HepG2 (cell line): Measurements from ENCODE around the gene NT5M. TPM values are rescaled to one million over a fixed set of nuclear protein-coding genes. Genes with fewer than 3 reads are reported as not detected.

Experiments used
- ATAC-seq: fragments of 200-7000 bp; cut with Tn5 transposase; 3 replicates; pipeline ENCODE4 v1.9.1; 2020; ENCODE audit warnings: mild to moderate bottlenecking, moderate library complexity
- BruUV-seq: library from RNA; stranded (reverse); fragments of 400-500 nt; replicated peaks from 2 replicates; lab custom pipeline; 2021; lab: Mats Ljungman, UMichigan
- CTCF ChIA-PET: fragments of 300-600 bp; formaldehyde crosslinking; extraction: SDS; loops from one replicate; lab custom pipeline; 2021; ENCODE audit warnings: low total read pairs, inconsistent platforms, low intra/inter-chr PET ratio; lab: Yijun Ruan, JAX
- POLR2A ChIA-PET: fragments of 350-600 bp; sonication (Branson Sonifier 250); formaldehyde crosslinking; loops from one replicate; lab custom pipeline; 2020; ENCODE audit warnings: antibody characterized with exemption, inconsistent platforms; lab: Yijun Ruan, JAX
- DNase-seq: peaks from one replicate; pipeline ENCODE4 v3.0.0-alpha.2; 2015; ENCODE audit warnings: low spot score
- FAIRE-seq: peaks from 3 replicates; lab custom pipeline; 2011; peaks lifted over from hg19 to GRCh38; lab: Jason Lieb, UNC
- H2AFZ ChIP-seq: one replicate; pipeline ENCODE4 v1.6.1; 2011; ENCODE audit warnings: low read length, inconsistent platforms
- H3K27ac ChIP-seq: fragments of 300-600 bp; 3 replicates; pipeline ENCODE4 v1.8.0; 2011; ENCODE audit warnings: mixed run types, mild to moderate bottlenecking, mixed read lengths, low read length, inconsistent platforms; ENCODE audit not compliant: insufficient read depth; ENCODE audit errors: extremely low read length
- H3K27me3 ChIP-seq, 2 experiments: fragments of 200-600 bp in 1 of 2; 2 replicates in 1 of 2; 3 replicates in 1 of 2; pipeline versions ENCODE4 v1.6.0 to v1.8.0; 2011; ENCODE audit warnings: low read length in 2 of 2, mild to moderate bottlenecking in 2 of 2, moderate library complexity in 2 of 2, inconsistent platforms in 1 of 2; ENCODE audit not compliant: insufficient read depth in 2 of 2, control insufficient read depth in 1 of 2
- H3K36me3 ChIP-seq, 2 experiments: fragments of 200-600 bp in 1 of 2; replicated peaks in 1 of 2; 2 replicates in 1 of 2; 3 replicates in 1 of 2; pipeline versions ENCODE4 v1.5.1 to v1.8.0; 2011; ENCODE audit warnings: low read length in 2 of 2, inconsistent platforms in 1 of 2; ENCODE audit not compliant: insufficient read depth in 2 of 2, control insufficient read depth in 1 of 2
- H3K4me1 ChIP-seq: 2 replicates; pipeline ENCODE4 v1.5.1; 2012; ENCODE audit warnings: low read length, inconsistent platforms; ENCODE audit not compliant: insufficient read depth
- H3K4me2 ChIP-seq: 2 replicates; pipeline ENCODE4 v1.6.0; 2011; ENCODE audit warnings: low read depth, low read length, inconsistent platforms
- H3K4me3 ChIP-seq, 3 experiments: fragments of 200-600 bp in 1 of 3; sonication (generic), shearing (Covaris generic) in 1 of 3; replicated peaks in 1 of 3; 2 replicates each; pipeline ENCODE4 v1.5.1; 2011 to 2016; ENCODE audit warnings: low read length in 3 of 3, inconsistent platforms in 2 of 3, low read depth in 2 of 3, mild to moderate bottlenecking in 2 of 3, control low read depth in 1 of 3, mixed read lengths in 1 of 3; ENCODE audit not compliant: insufficient read depth in 1 of 3
- H3K79me2 ChIP-seq: one replicate; pipeline ENCODE4 v1.6.1; 2011; ENCODE audit warnings: low read length, inconsistent platforms; ENCODE audit not compliant: insufficient read depth
- H3K9ac ChIP-seq: 2 replicates; pipeline ENCODE4 v1.6.0; 2011; ENCODE audit warnings: mild to moderate bottlenecking, low read depth, low read length, inconsistent platforms; ENCODE audit not compliant: insufficient read depth
- H3K9me3 ChIP-seq: 2 replicates; pipeline ENCODE4 v1.5.1; 2012; ENCODE audit warnings: mild to moderate bottlenecking, low read length
- H4K20me1 ChIP-seq: 2 replicates; pipeline ENCODE4 v1.6.0; 2011; ENCODE audit warnings: inconsistent platforms, mild to moderate bottlenecking, low read length, moderate library complexity; ENCODE audit not compliant: insufficient read depth
- HNRNPK ChIP-seq: fragments of 200-400 bp; formaldehyde crosslinking; IDR thresholded peaks from 2 replicates; pipeline ENCODE4 v1.6.1; 2018; ENCODE audit warnings: low read length, low read depth, moderate library complexity, mild to moderate bottlenecking; ENCODE audit not compliant: poor library complexity, severe bottlenecking
- JARID2 ChIP-seq: sonication (generic); formaldehyde crosslinking; IDR thresholded peaks from 2 replicates; pipeline ENCODE4 v1.8.1; 2023; ENCODE audit warnings: missing genetic modification reagents, inconsistent platforms; ENCODE audit not compliant: insufficient replicate concordance
- NCOR1 ChIP-seq: fragments of 200-600 bp; sonication (generic); IDR thresholded peaks from 2 replicates; pipeline ENCODE4 v1.7.0; 2017; ENCODE audit warnings: antibody characterized with exemption, low read length, borderline replicate concordance
- RARA ChIP-seq: IDR thresholded peaks from 2 replicates; pipeline ENCODE4 v1.6.1; 2016; ENCODE audit warnings: missing genetic modification reagents, missing compliant biosample characterization
- SNRNP70 ChIP-seq: fragments of 200-400 bp; formaldehyde crosslinking; IDR thresholded peaks from 2 replicates; pipeline ENCODE4 v1.6.1; 2017; ENCODE audit warnings: mild to moderate bottlenecking, low read depth, low read length, moderate library complexity
- SP140L ChIP-seq: sonication (generic); formaldehyde crosslinking; IDR thresholded peaks from 2 replicates; pipeline ENCODE4 v1.4.0; 2020; ENCODE audit warnings: missing genetic modification reagents, borderline replicate concordance
- SSRP1 ChIP-seq: IDR thresholded peaks from 2 replicates; pipeline ENCODE4 v1.6.1; 2016; ENCODE audit warnings: control low read depth
- ZEB1 ChIP-seq: IDR thresholded peaks from 2 replicates; pipeline ENCODE4 v1.6.1; 2012; ENCODE audit warnings: mild to moderate bottlenecking, low read depth, inconsistent platforms; ENCODE audit not compliant: insufficient replicate concordance
- ZFP36L2 ChIP-seq: sonication (generic); formaldehyde crosslinking; IDR thresholded peaks from 2 replicates; pipeline ENCODE4 v1.4.0; 2020; ENCODE audit warnings: missing genetic modification reagents
- ZFX ChIP-seq: sonication (generic); formaldehyde crosslinking; IDR thresholded peaks from 2 replicates; pipeline ENCODE4 v1.4.0; 2020; ENCODE audit warnings: mild to moderate bottlenecking, low read depth, missing genetic modification reagents, moderate library complexity
- ZNF230 ChIP-seq: sonication (generic); formaldehyde crosslinking; IDR thresholded peaks from 2 replicates; pipeline ENCODE4 v1.4.0; 2020; ENCODE audit warnings: mild to moderate bottlenecking, missing genetic modification reagents
- ZNF274 ChIP-seq: sonication (generic); formaldehyde crosslinking; IDR thresholded peaks from 2 replicates; pipeline ENCODE4 v1.5.1; 2020; ENCODE audit warnings: mild to moderate bottlenecking, missing genetic modification reagents
- ZNF773 ChIP-seq: sonication (generic); formaldehyde crosslinking; IDR thresholded peaks from 2 replicates; pipeline ENCODE4 v1.4.0; 2020; ENCODE audit warnings: missing genetic modification reagents, borderline replicate concordance
- ZNF777 ChIP-seq: sonication (generic); formaldehyde crosslinking; IDR thresholded peaks from 2 replicates; pipeline ENCODE4 v1.4.0; 2020; ENCODE audit warnings: missing genetic modification reagents
- WGBS: methylation state at CpG from one replicate; pipeline ENCODE4 v1.1.6; 2017; ENCODE audit warnings: low lambda C conversion rate; 5-methylcytosine and 5-hydroxymethylcytosine counted together
- in situ Hi-C: cut with HindIII; loops from 2 replicates; pipeline ENCODE4 v1.10.0; 2017; ENCODE audit warnings: low pct_unique_long_range_greater_than_20kb; ENCODE audit not compliant: extremely low pct_ligation_motif_present
- intact Hi-C: fragments of 100-400 bp; cut with micrococcal nuclease; formaldehyde crosslinking; loops from one replicate; pipeline ENCODE4 v1.10.0; 2022; ENCODE audit not compliant: unreplicated experiment
- polyA plus RNA-seq, 8 experiments: library from polyadenylated mRNA; depleted of rRNA in 3 of 8; stranded (reverse) in 7 of 8; unstranded in 1 of 8; fragments of >200 nt; fragmentation: Illumina TruSeq in 4 of 8; extraction: Trizol in 4 of 8; gene quantifications; 2 replicates each; pipeline versions ENCODE4 v1.2.1 to v1.2.3, GENCODE V29; 2011 to 2016; ENCODE audit warnings: low read depth in 4 of 8, missing spikeins in 1 of 8, mixed read lengths in 1 of 8; ENCODE audit not compliant: insufficient read depth in 1 of 8
- total RNA-seq, 5 experiments: library from RNA; depleted of rRNA; stranded (reverse); fragments of >200 nt; fragmentation: Illumina TruSeq; extraction: Trizol; gene quantifications; 2 replicates each; pipeline ENCODE4 v1.2.3, GENCODE V29; 2016; ENCODE audit warnings: low read depth in 1 of 5
- TF ChIP-seq, protein P1 (sequence below): sonication (generic); formaldehyde crosslinking; IDR thresholded peaks from 2 replicates; pipeline ENCODE4 v1.4.0; 2020; ENCODE audit warnings: mild to moderate bottlenecking, missing genetic modification reagents
- TF ChIP-seq, protein P2 (sequence below): sonication (generic); formaldehyde crosslinking; IDR thresholded peaks from 2 replicates; pipeline ENCODE4 v1.4.0; 2020; ENCODE audit warnings: missing genetic modification reagents
- TF ChIP-seq, protein P3 (sequence below): IDR thresholded peaks from 2 replicates; pipeline ENCODE4 v1.6.1; 2016; ENCODE audit warnings: low read depth

The NT5M gene
- total and polyA plus RNA-seq, 2 of the 13 experiments (the other 11 are each of a cell fraction or from before 2014, with no cell fraction given) = 0.55 to 0.78 TPM

DNA sequence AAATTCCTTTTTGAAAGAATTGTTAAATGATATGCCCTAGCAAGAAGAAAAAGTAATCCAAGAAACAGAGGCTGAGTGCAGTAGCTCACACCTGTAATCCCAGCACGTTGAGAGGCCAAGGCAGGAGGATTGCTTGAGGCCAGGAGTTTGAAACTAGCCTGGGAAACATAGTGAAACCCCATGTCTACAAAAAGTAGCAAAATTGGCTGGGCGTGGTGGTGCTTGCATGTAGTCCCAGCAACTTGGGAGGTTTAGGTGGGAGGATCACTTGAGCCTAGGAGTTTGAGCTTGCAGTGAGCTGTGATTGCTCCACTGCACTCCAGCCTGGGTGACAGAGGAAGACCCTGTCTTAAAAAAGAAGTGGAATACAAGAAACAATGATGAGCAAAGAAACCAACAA is 56.1 kb downstream of the NT5M start:
- ChIA-PET CTCF (interaction anchor here (1.1 kb wide), 1 partner anchor 66 kb away, joined by 4 read pairs; no protein-coding TSS in a partner anchor), POLR2A (interaction anchor here (1.6 to 1.7 kb wide), 2 partner anchors 137 to 213 kb away, joined by 4 to 5 read pairs; partner anchors contain the start of gene RASD1)
- Histone ChIP-seq H3K4me2 (no peak overlapping the region), H3K9ac (no peak overlapping the region), H2AFZ (no peak overlapping the region), H4K20me1 (no peaks in the 10 kb centered on the region), H3K27ac (no peak overlapping the region), H3K27me3 (no peaks in the 10 kb centered on the region; a peak in 1 of 5 replicates), H3K4me1 (peaks cover 30% of the 10 kb centered on the region), H3K79me2 (no peaks in the 10 kb centered on the region), H3K9me3 (no peaks in the 10 kb centered on the region), H3K36me3 (no peaks in the 10 kb centered on the region), H3K4me3 (no peak overlapping the region)
- ATAC-seq = no peak
- DNase-seq = no peak
- TF ChIP-seq NCOR1 = no peak
- TF ChIP-seq SP140L (CRISPR knock-in tag) = no peak
- TF ChIP-seq HNRNPK = no peak
- TF ChIP-seq SNRNP70 = no peak
- TF ChIP-seq JARID2 (CRISPR knock-in tag) = no peak
- no peak for TF ChIP-seq RARA (CRISPR knock-in tag)
- TF ChIP-seq, protein P1, sequence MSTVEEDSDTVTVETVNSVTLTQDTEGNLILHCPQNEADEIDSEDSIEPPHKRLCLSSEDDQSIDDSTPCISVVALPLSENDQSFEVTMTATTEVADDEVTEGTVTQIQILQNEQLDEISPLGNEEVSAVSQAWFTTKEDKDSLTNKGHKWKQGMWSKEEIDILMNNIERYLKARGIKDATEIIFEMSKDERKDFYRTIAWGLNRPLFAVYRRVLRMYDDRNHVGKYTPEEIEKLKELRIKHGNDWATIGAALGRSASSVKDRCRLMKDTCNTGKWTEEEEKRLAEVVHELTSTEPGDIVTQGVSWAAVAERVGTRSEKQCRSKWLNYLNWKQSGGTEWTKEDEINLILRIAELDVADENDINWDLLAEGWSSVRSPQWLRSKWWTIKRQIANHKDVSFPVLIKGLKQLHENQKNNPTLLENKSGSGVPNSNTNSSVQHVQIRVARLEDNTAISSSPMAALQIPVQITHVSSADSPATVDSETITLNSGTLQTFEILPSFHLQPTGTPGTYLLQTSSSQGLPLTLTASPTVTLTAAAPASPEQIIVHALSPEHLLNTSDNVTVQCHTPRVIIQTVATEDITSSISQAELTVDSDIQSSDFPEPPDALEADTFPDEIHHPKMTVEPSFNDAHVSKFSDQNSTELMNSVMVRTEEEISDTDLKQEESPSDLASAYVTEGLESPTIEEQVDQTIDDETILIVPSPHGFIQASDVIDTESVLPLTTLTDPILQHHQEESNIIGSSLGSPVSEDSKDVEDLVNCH (CRISPR knock-in tag) = no peak
- TF ChIP-seq ZNF773 (CRISPR knock-in tag) = no peak
- TF ChIP-seq ZNF230 (CRISPR knock-in tag) = no peak
- TF ChIP-seq ZNF777 (CRISPR knock-in tag) = no peak
- no peak for TF ChIP-seq SSRP1 (CRISPR knock-in tag)
- no peak for TF ChIP-seq ZEB1
- TF ChIP-seq, protein P2, sequence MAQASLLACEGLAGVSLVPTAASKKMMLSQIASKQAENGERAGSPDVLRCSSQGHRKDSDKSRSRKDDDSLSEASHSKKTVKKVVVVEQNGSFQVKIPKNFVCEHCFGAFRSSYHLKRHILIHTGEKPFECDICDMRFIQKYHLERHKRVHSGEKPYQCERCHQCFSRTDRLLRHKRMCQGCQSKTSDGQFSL (CRISPR knock-in tag) = no peak
- TF ChIP-seq ZFP36L2 = no peak
- TF ChIP-seq, protein P3, sequence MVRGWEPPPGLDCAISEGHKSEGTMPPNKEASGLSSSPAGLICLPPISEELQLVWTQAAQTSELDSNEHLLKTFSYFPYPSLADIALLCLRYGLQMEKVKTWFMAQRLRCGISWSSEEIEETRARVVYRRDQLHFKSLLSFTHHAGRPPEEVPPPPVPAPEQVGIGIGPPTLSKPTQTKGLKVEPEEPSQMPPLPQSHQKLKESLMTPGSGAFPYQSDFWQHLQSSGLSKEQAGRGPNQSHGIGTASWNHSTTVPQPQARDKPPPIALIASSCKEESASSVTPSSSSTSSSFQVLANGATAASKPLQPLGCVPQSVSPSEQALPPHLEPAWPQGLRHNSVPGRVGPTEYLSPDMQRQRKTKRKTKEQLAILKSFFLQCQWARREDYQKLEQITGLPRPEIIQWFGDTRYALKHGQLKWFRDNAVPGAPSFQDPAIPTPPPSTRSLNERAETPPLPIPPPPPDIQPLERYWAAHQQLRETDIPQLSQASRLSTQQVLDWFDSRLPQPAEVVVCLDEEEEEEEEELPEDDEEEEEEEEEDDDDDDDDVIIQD (CRISPR knock-in tag) = no peak
- TF ChIP-seq ZNF274 (CRISPR knock-in tag) = no peak
- no peak for TF ChIP-seq ZFX (CRISPR knock-in tag)
- intact Hi-C loops = no loop called here
- FAIRE-seq = no peak
- 13% methylated on average over 2 of the region's 2 CpGs for WGBS
- no TSS peak for BruUV-seq
- in situ Hi-C loops = loop anchor here (5.0 kb wide), 5 partner anchors 58 to 283 kb away; partner anchors contain the start of gene RASD1
